HCT116 (cell line): Measurements from ENCODE around the gene MYLK.

Experiments
- POLR2A ChIP-seq: IDR thresholded peaks from 2 replicates; pipeline ENCODE4 v1.7.0; 2011; ENCODE audit warnings: borderline replicate concordance; ENCODE audit not compliant: insufficient read depth, insufficient read length; ENCODE audit errors: extremely low read depth
- POLR2AphosphoS5 ChIP-seq: IDR thresholded peaks from 2 replicates; pipeline ENCODE4 v1.6.1; 2011; ENCODE audit warnings: mild to moderate bottlenecking, low read depth, low read length, moderate library complexity
- YY1 ChIP-seq: IDR thresholded peaks from 2 replicates; pipeline ENCODE4 v1.6.1; 2011; ENCODE audit warnings: low read length, low read depth, moderate library complexity, mild to moderate bottlenecking; ENCODE audit not compliant: insufficient replicate concordance; ENCODE audit errors: extremely low read depth
- TF ChIP-seq, protein P1 (sequence below), 3 experiments: fragments of 200-600 bp in 1 of 3; sonication (generic) in 1 of 3; IDR thresholded peaks in 2 of 3; conservative IDR thresholded peaks in 1 of 3; 2 replicates each; pipeline ENCODE4 v1.5.1; 2012 to 2017; ENCODE audit warnings: low read depth in 2 of 3, low read length in 2 of 3, antibody characterized with exemption in 1 of 3, borderline replicate concordance in 1 of 3, control low read depth in 1 of 3, mild to moderate bottlenecking in 1 of 3, mixed read lengths in 1 of 3, mixed run types in 1 of 3, moderate library complexity in 1 of 3; ENCODE audit not compliant: insufficient read depth in 1 of 3

DNA sequence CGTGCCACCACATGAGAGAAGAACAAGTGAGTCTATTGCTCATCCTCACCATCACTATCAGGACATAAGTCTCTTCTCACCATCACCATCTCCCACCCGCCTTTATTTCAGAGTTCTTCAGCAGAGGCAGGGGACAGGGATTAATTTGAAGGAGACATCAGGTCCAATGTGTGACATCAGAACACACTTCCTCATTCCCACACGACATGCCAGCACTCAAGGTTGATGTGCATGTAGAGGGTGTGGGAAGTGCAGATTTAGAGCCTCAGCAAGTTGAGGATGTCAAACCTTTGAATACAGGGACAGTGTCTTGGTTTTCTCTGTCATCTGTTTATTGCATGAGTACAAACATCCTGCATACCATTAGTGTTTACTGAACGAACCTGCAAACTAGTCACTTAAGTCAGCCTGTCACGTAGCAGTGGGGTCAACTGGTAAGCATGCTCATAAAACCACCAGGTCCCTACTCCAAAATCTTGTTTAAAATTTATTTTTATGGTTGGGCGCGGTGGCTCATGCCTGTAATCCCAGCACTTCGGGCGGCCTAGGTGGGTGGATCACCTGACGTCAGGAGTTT is 104.4 kb downstream of the MYLK start:
- TF ChIP-seq POLR2AphosphoS5: no peak
- no peak for TF ChIP-seq YY1
- TF ChIP-seq, protein P1, sequence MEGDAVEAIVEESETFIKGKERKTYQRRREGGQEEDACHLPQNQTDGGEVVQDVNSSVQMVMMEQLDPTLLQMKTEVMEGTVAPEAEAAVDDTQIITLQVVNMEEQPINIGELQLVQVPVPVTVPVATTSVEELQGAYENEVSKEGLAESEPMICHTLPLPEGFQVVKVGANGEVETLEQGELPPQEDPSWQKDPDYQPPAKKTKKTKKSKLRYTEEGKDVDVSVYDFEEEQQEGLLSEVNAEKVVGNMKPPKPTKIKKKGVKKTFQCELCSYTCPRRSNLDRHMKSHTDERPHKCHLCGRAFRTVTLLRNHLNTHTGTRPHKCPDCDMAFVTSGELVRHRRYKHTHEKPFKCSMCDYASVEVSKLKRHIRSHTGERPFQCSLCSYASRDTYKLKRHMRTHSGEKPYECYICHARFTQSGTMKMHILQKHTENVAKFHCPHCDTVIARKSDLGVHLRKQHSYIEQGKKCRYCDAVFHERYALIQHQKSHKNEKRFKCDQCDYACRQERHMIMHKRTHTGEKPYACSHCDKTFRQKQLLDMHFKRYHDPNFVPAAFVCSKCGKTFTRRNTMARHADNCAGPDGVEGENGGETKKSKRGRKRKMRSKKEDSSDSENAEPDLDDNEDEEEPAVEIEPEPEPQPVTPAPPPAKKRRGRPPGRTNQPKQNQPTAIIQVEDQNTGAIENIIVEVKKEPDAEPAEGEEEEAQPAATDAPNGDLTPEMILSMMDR (IDR thresholded peaks at IDR 0.05 in 2 of 3, conservative IDR thresholded peaks at IDR 0.05 in 1 of 3; ENCODE audit: borderline replicate concordance in 1 of 3, insufficient read depth in 1 of 3, low read depth in 2 of 3, low read length in 2 of 3): no peak
- TF ChIP-seq POLR2A: no peak
